HepG2 (cell line): ENCODE measurements around the gene CERS6. TPM values are rescaled to one million over a fixed set of nuclear protein-coding genes. Genes with fewer than 3 reads are reported as not detected.

Source experiments
- ATAC-seq: fragments of 200-7000 bp; cut with Tn5 transposase; 3 replicates; pipeline ENCODE4 v1.9.1; 2020; ENCODE audit warnings: mild to moderate bottlenecking, moderate library complexity
- BruUV-seq: library from RNA; stranded (reverse); fragments of 400-500 nt; replicated peaks from 2 replicates; lab custom pipeline; 2021; lab: Mats Ljungman, UMichigan
- CTCF ChIA-PET: fragments of 300-600 bp; formaldehyde crosslinking; extraction: SDS; loops from one replicate; lab custom pipeline; 2021; ENCODE audit warnings: low total read pairs, inconsistent platforms, low intra/inter-chr PET ratio; lab: Yijun Ruan, JAX
- POLR2A ChIA-PET: fragments of 350-600 bp; sonication (Branson Sonifier 250); formaldehyde crosslinking; loops from one replicate; lab custom pipeline; 2020; ENCODE audit warnings: antibody characterized with exemption, inconsistent platforms; lab: Yijun Ruan, JAX
- DNase-seq: peaks from one replicate; pipeline ENCODE4 v3.0.0-alpha.2; 2015; ENCODE audit warnings: low spot score
- FAIRE-seq: peaks from 3 replicates; lab custom pipeline; 2011; peaks lifted over from hg19 to GRCh38; lab: Jason Lieb, UNC
- H2AFZ ChIP-seq: one replicate; pipeline ENCODE4 v1.6.1; 2011; ENCODE audit warnings: low read length, inconsistent platforms
- H3K27ac ChIP-seq: fragments of 300-600 bp; 3 replicates; pipeline ENCODE4 v1.8.0; 2011; ENCODE audit warnings: mixed run types, mild to moderate bottlenecking, mixed read lengths, low read length, inconsistent platforms; ENCODE audit not compliant: insufficient read depth; ENCODE audit errors: extremely low read length
- H3K27me3 ChIP-seq, 2 experiments: fragments of 200-600 bp in 1 of 2; 2 replicates in 1 of 2; 3 replicates in 1 of 2; pipeline versions ENCODE4 v1.6.0 to v1.8.0; 2011; ENCODE audit warnings: low read length in 2 of 2, mild to moderate bottlenecking in 2 of 2, moderate library complexity in 2 of 2, inconsistent platforms in 1 of 2; ENCODE audit not compliant: insufficient read depth in 2 of 2, control insufficient read depth in 1 of 2
- H3K36me3 ChIP-seq, 2 experiments: fragments of 200-600 bp in 1 of 2; replicated peaks in 1 of 2; 2 replicates in 1 of 2; 3 replicates in 1 of 2; pipeline versions ENCODE4 v1.5.1 to v1.8.0; 2011; ENCODE audit warnings: low read length in 2 of 2, inconsistent platforms in 1 of 2; ENCODE audit not compliant: insufficient read depth in 2 of 2, control insufficient read depth in 1 of 2
- H3K4me1 ChIP-seq: 2 replicates; pipeline ENCODE4 v1.5.1; 2012; ENCODE audit warnings: low read length, inconsistent platforms; ENCODE audit not compliant: insufficient read depth
- H3K4me2 ChIP-seq: 2 replicates; pipeline ENCODE4 v1.6.0; 2011; ENCODE audit warnings: low read depth, low read length, inconsistent platforms
- H3K4me3 ChIP-seq, 3 experiments: fragments of 200-600 bp in 1 of 3; sonication (generic), shearing (Covaris generic) in 1 of 3; replicated peaks in 1 of 3; 2 replicates each; pipeline ENCODE4 v1.5.1; 2011 to 2016; ENCODE audit warnings: low read length in 3 of 3, inconsistent platforms in 2 of 3, low read depth in 2 of 3, mild to moderate bottlenecking in 2 of 3, control low read depth in 1 of 3, mixed read lengths in 1 of 3; ENCODE audit not compliant: insufficient read depth in 1 of 3
- H3K79me2 ChIP-seq: one replicate; pipeline ENCODE4 v1.6.1; 2011; ENCODE audit warnings: low read length, inconsistent platforms; ENCODE audit not compliant: insufficient read depth
- H3K9ac ChIP-seq: 2 replicates; pipeline ENCODE4 v1.6.0; 2011; ENCODE audit warnings: mild to moderate bottlenecking, low read depth, low read length, inconsistent platforms; ENCODE audit not compliant: insufficient read depth
- H3K9me3 ChIP-seq: 2 replicates; pipeline ENCODE4 v1.5.1; 2012; ENCODE audit warnings: mild to moderate bottlenecking, low read length
- H4K20me1 ChIP-seq: 2 replicates; pipeline ENCODE4 v1.6.0; 2011; ENCODE audit warnings: inconsistent platforms, mild to moderate bottlenecking, low read length, moderate library complexity; ENCODE audit not compliant: insufficient read depth
- CAMTA2 ChIP-seq: sonication (generic); formaldehyde crosslinking; IDR thresholded peaks from 2 replicates; pipeline ENCODE4 v1.4.0; 2020; ENCODE audit warnings: mild to moderate bottlenecking, missing genetic modification reagents, borderline replicate concordance
- EEA1 ChIP-seq: sonication (generic); formaldehyde crosslinking; IDR thresholded peaks from 2 replicates; pipeline ENCODE4 v1.5.1; 2020; ENCODE audit warnings: mild to moderate bottlenecking, missing genetic modification reagents, borderline replicate concordance
- ISX ChIP-seq: sonication (generic); formaldehyde crosslinking; conservative IDR thresholded peaks from 2 replicates; pipeline ENCODE4 v1.5.0; 2020; ENCODE audit warnings: missing genetic modification reagents
- MXD4 ChIP-seq: IDR thresholded peaks from 2 replicates; pipeline ENCODE4 v1.6.1; 2016; ENCODE audit warnings: mild to moderate bottlenecking, missing biosample characterization, missing genetic modification reagents
- REST ChIP-seq, 2 experiments: IDR thresholded peaks; 2 replicates each; pipeline ENCODE4 v1.6.1; 2011 to 2012; ENCODE audit warnings: low read length in 2 of 2, borderline replicate concordance in 1 of 2, low read depth in 1 of 2, mild to moderate bottlenecking in 1 of 2, moderate library complexity in 1 of 2
- TMF1 ChIP-seq: sonication (generic); formaldehyde crosslinking; IDR thresholded peaks from 2 replicates; pipeline ENCODE4 v1.8.1; 2022; ENCODE audit warnings: low read depth, missing genetic modification reagents
- ZBTB26 ChIP-seq: IDR thresholded peaks from 2 replicates; pipeline ENCODE4 v1.6.1; 2016; ENCODE audit warnings: missing compliant biosample characterization, missing genetic modification reagents, borderline replicate concordance
- ZMAT5 ChIP-seq: sonication (generic); formaldehyde crosslinking; IDR thresholded peaks from 2 replicates; pipeline ENCODE4 v1.5.0; 2020; ENCODE audit warnings: mild to moderate bottlenecking, low read depth, missing genetic modification reagents, borderline replicate concordance
- ZSCAN31 ChIP-seq: sonication (generic); formaldehyde crosslinking; IDR thresholded peaks from 2 replicates; pipeline ENCODE4 v1.5.0; 2020; ENCODE audit warnings: low read depth, mild to moderate bottlenecking, missing genetic modification reagents
- WGBS: methylation state at CpG from one replicate; pipeline ENCODE4 v1.1.6; 2017; ENCODE audit warnings: low lambda C conversion rate; 5-methylcytosine and 5-hydroxymethylcytosine counted together
- in situ Hi-C: cut with HindIII; loops from 2 replicates; pipeline ENCODE4 v1.10.0; 2017; ENCODE audit warnings: low pct_unique_long_range_greater_than_20kb; ENCODE audit not compliant: extremely low pct_ligation_motif_present
- intact Hi-C: fragments of 100-400 bp; cut with micrococcal nuclease; formaldehyde crosslinking; loops from one replicate; pipeline ENCODE4 v1.10.0; 2022; ENCODE audit not compliant: unreplicated experiment
- polyA plus RNA-seq, 8 experiments: library from polyadenylated mRNA; depleted of rRNA in 3 of 8; stranded (reverse) in 7 of 8; unstranded in 1 of 8; fragments of >200 nt; fragmentation: Illumina TruSeq in 4 of 8; extraction: Trizol in 4 of 8; gene quantifications; 2 replicates each; pipeline versions ENCODE4 v1.2.1 to v1.2.3, GENCODE V29; 2011 to 2016; ENCODE audit warnings: low read depth in 4 of 8, missing spikeins in 1 of 8, mixed read lengths in 1 of 8; ENCODE audit not compliant: insufficient read depth in 1 of 8
- total RNA-seq, 5 experiments: library from RNA; depleted of rRNA; stranded (reverse); fragments of >200 nt; fragmentation: Illumina TruSeq; extraction: Trizol; gene quantifications; 2 replicates each; pipeline ENCODE4 v1.2.3, GENCODE V29; 2016; ENCODE audit warnings: low read depth in 1 of 5
- TF ChIP-seq, protein P1 (sequence below): IDR thresholded peaks from 2 replicates; pipeline ENCODE4 v1.6.1; 2016
- TF ChIP-seq, protein P2 (sequence below): IDR thresholded peaks from 2 replicates; pipeline ENCODE4 v1.6.1; 2016; ENCODE audit warnings: mild to moderate bottlenecking, missing biosample characterization, missing genetic modification reagents

CERS6 gene
- total and polyA plus RNA-seq, 2 of the 13 experiments (the other 11 are each of a cell fraction or from before 2014, with no cell fraction given), result 10.1 to 20.3 TPM

DNA sequence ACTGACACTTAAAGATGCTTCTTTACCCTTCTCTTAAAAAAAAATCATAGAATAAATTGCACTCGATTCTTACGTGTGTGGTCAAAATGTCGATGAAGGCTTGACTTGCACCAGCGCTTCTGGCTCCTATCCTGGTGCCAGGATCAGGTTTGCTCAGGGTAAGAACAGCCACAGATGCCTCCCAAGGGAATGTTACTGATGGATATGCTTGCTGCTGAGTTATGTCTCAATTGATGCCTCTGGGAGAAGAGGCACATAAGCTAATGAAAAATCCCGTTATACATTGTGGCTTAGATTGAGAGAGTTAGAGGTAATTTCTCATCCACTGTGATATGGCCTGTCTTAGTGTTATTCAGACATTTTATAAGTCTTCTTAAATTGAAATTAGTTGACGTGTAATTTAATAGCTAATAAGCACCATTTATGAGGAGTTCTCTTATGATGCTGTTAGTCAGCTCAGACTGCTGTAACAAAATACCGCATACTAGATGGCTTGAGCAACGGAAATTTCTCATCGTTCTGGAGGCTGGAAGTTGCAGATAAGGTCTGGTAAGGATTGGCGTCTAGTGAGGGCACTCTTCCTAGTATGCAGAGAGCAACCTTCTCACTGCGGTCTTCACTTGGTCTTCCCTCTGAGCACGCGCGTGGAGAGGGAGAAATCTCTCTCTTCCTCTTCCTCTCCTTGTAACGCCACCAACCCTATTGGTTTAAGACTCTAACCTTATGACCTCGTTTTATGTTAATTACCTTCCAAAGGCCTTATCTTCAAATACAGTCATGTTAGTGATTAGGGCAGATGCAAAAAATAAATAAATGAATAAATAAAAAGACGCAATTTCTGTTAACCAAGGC is 229.8 kb downstream of the CERS6 start:
- H3K36me3 ChIP-seq, result no peaks in the 10 kb centered on the region
- DNase-seq, result no peak
- BruUV-seq, result no TSS peak
- H3K4me3 ChIP-seq, result no peak overlapping the region
- ChIA-PET POLR2A (no interaction called here), CTCF (no interaction called here)
- no peak overlapping the region for H3K9ac ChIP-seq
- no peak overlapping the region for H3K27ac ChIP-seq
- peaks cover 15% of the 10 kb centered on the region for H3K4me1 ChIP-seq
- H2AFZ ChIP-seq, result no peak overlapping the region
- TF ChIP-seq ZMAT5 (no peak), TMF1 (CRISPR knock-in tag) (no peak), CAMTA2 (no peak), ISX (CRISPR knock-in tag) (no peak), ZSCAN31 (CRISPR knock-in tag) (no peak), ZBTB26 (CRISPR knock-in tag) (no peak), MXD4 (CRISPR knock-in tag) (no peak), REST (IDR thresholded peaks at IDR 0.05; ENCODE audit: borderline replicate concordance in 1 of 2, low read depth in 1 of 2, low read length in 2 of 2) (no peak), EEA1 (CRISPR knock-in tag) (no peak)
- TF ChIP-seq, protein P1, sequence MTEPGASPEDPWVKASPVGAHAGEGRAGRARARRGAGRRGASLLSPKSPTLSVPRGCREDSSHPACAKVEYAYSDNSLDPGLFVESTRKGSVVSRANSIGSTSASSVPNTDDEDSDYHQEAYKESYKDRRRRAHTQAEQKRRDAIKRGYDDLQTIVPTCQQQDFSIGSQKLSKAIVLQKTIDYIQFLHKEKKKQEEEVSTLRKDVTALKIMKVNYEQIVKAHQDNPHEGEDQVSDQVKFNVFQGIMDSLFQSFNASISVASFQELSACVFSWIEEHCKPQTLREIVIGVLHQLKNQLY, result no peak
- TF ChIP-seq, protein P2, sequence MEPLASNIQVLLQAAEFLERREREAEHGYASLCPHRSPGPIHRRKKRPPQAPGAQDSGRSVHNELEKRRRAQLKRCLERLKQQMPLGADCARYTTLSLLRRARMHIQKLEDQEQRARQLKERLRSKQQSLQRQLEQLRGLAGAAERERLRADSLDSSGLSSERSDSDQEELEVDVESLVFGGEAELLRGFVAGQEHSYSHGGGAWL (CRISPR knock-in tag), result no peak
- H3K4me2 ChIP-seq, result no peak overlapping the region
- WGBS, result 97% methylated on average over 17 of the region's 17 CpGs
- FAIRE-seq, result no peak
- no peaks in the 10 kb centered on the region for H4K20me1 ChIP-seq
- no peaks in the 10 kb centered on the region for H3K27me3 ChIP-seq
- H3K9me3 ChIP-seq, result no peaks in the 10 kb centered on the region
- ATAC-seq, result no peak
- intact Hi-C loops (no loop called here), in situ Hi-C loops (no loop called here)
- no peaks in the 10 kb centered on the region for H3K79me2 ChIP-seq
